SK-N-SH (cell line): ENCODE measurements around the gene PDIA4. TPM values are rescaled to one million over a fixed set of nuclear protein-coding genes. Genes with fewer than 3 reads are reported as not detected.

Source experiments
- CTCF ChIA-PET: fragments of 300-600, 350-600 bp; formaldehyde crosslinking; extraction: SDS; loops from one replicate; lab custom pipeline; 2021; lab: Yijun Ruan, JAX
- POLR2A ChIA-PET: fragments of 350-600 bp; sonication (Branson Sonifier 250); formaldehyde crosslinking; extraction: SDS; loops from one replicate; lab custom pipeline; 2020; ENCODE audit warnings: antibody characterized with exemption, inconsistent platforms; lab: Yijun Ruan, JAX
- DNase-seq: peaks from one replicate; pipeline ENCODE4 v3.0.0; 2012
- H2AFZ ChIP-seq: fragments of 200-600 bp; sonication (generic); 2 replicates; pipeline ENCODE4 v1.8.1; 2016; ENCODE audit warnings: antibody characterized with exemption, mild to moderate bottlenecking, low read depth
- H3F3A ChIP-seq: fragments of 200-600 bp; sonication (generic); replicated peaks from 2 replicates; pipeline ENCODE3; 2016; ENCODE audit warnings: antibody characterized with exemption, mild to moderate bottlenecking; ENCODE audit not compliant: insufficient read depth
- H3K27ac ChIP-seq, 2 experiments: fragments of 200-500 bp in 1 of 2; fragments of 200-600 bp in 1 of 2; sonication (Bioruptor generic) in 1 of 2; sonication (generic), shearing (Covaris generic) in 1 of 2; 2 replicates each; pipeline versions ENCODE4 v1.5.1 to v1.6.1; 2014 to 2016; ENCODE audit warnings: low read depth in 2 of 2, inconsistent platforms in 1 of 2, low read length in 1 of 2, mild to moderate bottlenecking in 1 of 2, mixed read lengths in 1 of 2
- H3K27me3 ChIP-seq: fragments of 200-600 bp; sonication (generic), shearing (Covaris generic); 2 replicates; pipeline ENCODE4 v1.6.1; 2016; ENCODE audit warnings: mixed run types; ENCODE audit not compliant: insufficient read depth
- H3K36me3 ChIP-seq, 2 experiments: fragments of 200-500 bp in 1 of 2; fragments of 200-600 bp in 1 of 2; sonication (Bioruptor generic) in 1 of 2; sonication (generic) in 1 of 2; replicated peaks in 1 of 2; 2 replicates each; pipeline versions ENCODE3 to v1.5.1; 2014 to 2016; ENCODE audit warnings: low read length in 1 of 2, mild to moderate bottlenecking in 1 of 2; ENCODE audit not compliant: insufficient read depth in 2 of 2, control insufficient read depth in 1 of 2
- H3K4me1 ChIP-seq, 2 experiments: fragments of 200-500 bp in 1 of 2; fragments of 200-600 bp in 1 of 2; sonication (Bioruptor generic) in 1 of 2; sonication (generic), shearing (Covaris generic) in 1 of 2; 2 replicates each; pipeline versions ENCODE4 v1.5.1 to v1.6.1; 2014 to 2016; ENCODE audit warnings: low read depth in 1 of 2, low read length in 1 of 2, mixed run types in 1 of 2; ENCODE audit not compliant: insufficient read depth in 2 of 2, control insufficient read depth in 1 of 2
- H3K4me2 ChIP-seq: fragments of 200-600 bp; sonication (generic), shearing (Covaris generic); 2 replicates; pipeline ENCODE4 v1.6.1; 2017; ENCODE audit warnings: mixed run types
- H3K4me3 ChIP-seq, 2 experiments: fragments of 200-500 bp in 1 of 2; fragments of 200-600 bp in 1 of 2; sonication (Bioruptor generic) in 1 of 2; sonication (generic), shearing (Covaris generic) in 1 of 2; 2 replicates each; pipeline versions ENCODE4 v1.5.1 to v1.8.1; 2014 to 2016; ENCODE audit warnings: low read depth in 2 of 2, inconsistent platforms in 1 of 2, low read length in 1 of 2, mild to moderate bottlenecking in 1 of 2, mixed read lengths in 1 of 2, moderate library complexity in 1 of 2
- H3K79me2 ChIP-seq: fragments of 200-600 bp; sonication (generic); 2 replicates; pipeline ENCODE4 v1.8.1; 2017; ENCODE audit warnings: mild to moderate bottlenecking; ENCODE audit not compliant: insufficient read depth
- H3K9ac ChIP-seq: fragments of 200-600 bp; sonication (generic); 2 replicates; pipeline ENCODE4 v1.6.1; 2017; ENCODE audit warnings: mixed run types
- H3K9me2 ChIP-seq: fragments of 200-600 bp; sonication (generic); 2 replicates; pipeline ENCODE4 v1.6.1; 2017; ENCODE audit warnings: mixed run types
- H3K9me3 ChIP-seq: fragments of 200-600 bp; sonication (generic); 2 replicates; pipeline ENCODE4 v1.6.1; 2017; ENCODE audit warnings: mixed run types, mild to moderate bottlenecking, moderate library complexity
- H4K20me1 ChIP-seq: fragments of 200-600 bp; sonication (generic); 2 replicates; pipeline ENCODE4 v1.6.1; 2017; ENCODE audit warnings: mild to moderate bottlenecking, mixed run types; ENCODE audit not compliant: insufficient read depth
- CTCF ChIP-seq: fragments of 200-600 bp; sonication (generic); IDR thresholded peaks from 2 replicates; pipeline ENCODE4 v1.6.1; 2017; ENCODE audit warnings: antibody characterized with exemption, mild to moderate bottlenecking, moderate library complexity
- FOSL2 ChIP-seq: IDR thresholded peaks from 2 replicates; pipeline ENCODE4 v1.4.0; 2012; ENCODE audit warnings: low read depth, mild to moderate bottlenecking, moderate library complexity, borderline replicate concordance
- IRF3 ChIP-seq: fragments of 150-350 bp; IDR thresholded peaks from 2 replicates; pipeline ENCODE4 v1.6.1; 2016; ENCODE audit warnings: mild to moderate bottlenecking, low read depth, low read length
- RFX5 ChIP-seq: IDR thresholded peaks from 2 replicates; pipeline ENCODE4 v1.6.1; 2012; ENCODE audit warnings: mild to moderate bottlenecking, improper control_type of control experiment, low read length
- USF1 ChIP-seq: IDR thresholded peaks from 2 replicates; pipeline ENCODE4 v1.4.0; 2012; ENCODE audit warnings: low read depth, borderline replicate concordance
- WGBS: methylation state at CpG from one replicate; pipeline ENCODE4 v1.1.6; 2017; ENCODE audit warnings: low lambda C conversion rate; 5-methylcytosine and 5-hydroxymethylcytosine counted together
- polyA plus RNA-seq, 3 experiments: library from polyadenylated mRNA; depleted of rRNA; stranded (reverse); fragments of >200 nt; gene quantifications; 2 replicates each; pipeline ENCODE4 v1.2.3, GENCODE V29; 2012

PDIA4 gene
- polyA plus RNA-seq, 1 of the 3 experiments (the other 2 are of a cell fraction): 400 TPM

- 87% methylated on average over 3 of the region's 6 CpGs for WGBS
- H2AFZ ChIP-seq: no peak overlapping the region
Measured at GRCh38 chr7:149007611-149008010, 20.7 kb downstream of the PDIA4 start.

GRCh38 chr7:149007146-149007545, 21.2 kb downstream of the PDIA4 start:
- DNase-seq: no peak
- Histone ChIP-seq H3K9me3 (no peaks in the 10 kb centered on the region), H3K79me2 (peaks cover 3% of the 10 kb centered on the region; the same call in 1 of the 2 replicates), H3K4me1 (no peaks in the 10 kb centered on the region), H3F3A (peaks cover 4% of the 10 kb centered on the region), H3K9me2 (no peaks in the 10 kb centered on the region), H3K4me2 (no peak overlapping the region), H3K36me3 (peaks cover 53 to 84% of the 10 kb centered on the region in 2 experiments), H2AFZ (no peak overlapping the region), H4K20me1 (peaks cover 6% of the 10 kb centered on the region; the same call in 1 of the 2 replicates), H3K27me3 (no peaks in the 10 kb centered on the region), H3K9ac (no peak overlapping the region), H3K27ac (no peak overlapping the region), H3K4me3 (no peak overlapping the region)
- POLR2A ChIA-PET: interaction anchor here (1.1 to 1.6 kb wide), 2 partner anchors 22 to 58 kb away, joined by 3 to 5 read pairs; no protein-coding TSS in a partner anchor
- CTCF ChIA-PET: interaction anchor here (0.7 to 9.7 kb wide), 14 partner anchors 8 to 118 kb away, joined by 3 to 113 read pairs (median 4); no protein-coding TSS in a partner anchor
- 100% methylated on average over 3 of the region's 3 CpGs for WGBS
- TF ChIP-seq IRF3: no peak

More at GRCh38 chr7:149007611-149008010, 20.7 kb downstream of the PDIA4 start:
- Histone ChIP-seq H3K36me3 (peaks cover 57 to 86% of the 10 kb centered on the region in 2 experiments), H3K4me1 (no peaks in the 10 kb centered on the region), H3F3A (peaks cover 4% of the 10 kb centered on the region), H3K4me3 (no peak overlapping the region), H3K79me2 (peaks cover 3% of the 10 kb centered on the region; the same call in 1 of the 2 replicates), H3K9ac (no peak overlapping the region), H4K20me1 (peaks cover 6% of the 10 kb centered on the region; the same call in 1 of the 2 replicates), H3K9me2 (no peaks in the 10 kb centered on the region), H3K4me2 (no peak overlapping the region), H3K27me3 (no peaks in the 10 kb centered on the region), H3K27ac (no peak overlapping the region), H3K9me3 (no peaks in the 10 kb centered on the region)
- TF ChIP-seq FOSL2 (no peak), CTCF (peak; percentile 21; the same call in 1 of the 2 replicates)
- POLR2A ChIA-PET: interaction anchor here (1.6 kb wide), 1 partner anchor 58 kb away, joined by 5 read pairs; no protein-coding TSS in a partner anchor
- no peak for DNase-seq
- CTCF ChIA-PET: interaction anchor here (0.7 to 9.7 kb wide), 12 partner anchors 8 to 118 kb away, joined by 3 to 113 read pairs (median 5); no protein-coding TSS in a partner anchor

- WGBS: 89% methylated on average over 10 of the region's 10 CpGs
- CTCF ChIA-PET: interaction anchor here (0.9 to 9.7 kb wide), 26 partner anchors 8 to 741 kb away, joined by 3 to 113 read pairs (median 4); partner anchors contain the start of genes PDIA4 and ZNF786
Measured at GRCh38 chr7:149006345-149006725, 22.0 kb downstream of the PDIA4 start.

More at GRCh38 chr7:149006345-149006725, 22.0 kb downstream of the PDIA4 start:
- TF ChIP-seq RFX5 (no peak), USF1 (no peak)
- Histone ChIP-seq H3K36me3 (peaks cover 49 to 82% of the 10 kb centered on the region in 2 experiments), H3K4me2 (no peak overlapping the region), H2AFZ (no peak overlapping the region), H3K4me3 (no peak overlapping the region), H3K4me1 (peaks cover 0 to 2% of the 10 kb centered on the region in 2 experiments; a peak in 1 of 4 replicates), H3F3A (peaks cover 4% of the 10 kb centered on the region), H3K9me2 (no peaks in the 10 kb centered on the region), H3K79me2 (peaks cover 3% of the 10 kb centered on the region; the same call in 1 of the 2 replicates), H3K9ac (no peak overlapping the region), H3K9me3 (no peaks in the 10 kb centered on the region), H3K27ac (no peak overlapping the region), H3K27me3 (no peaks in the 10 kb centered on the region), H4K20me1 (peaks cover 6% of the 10 kb centered on the region; the same call in 1 of the 2 replicates)
- no peak for DNase-seq
- POLR2A ChIA-PET: interaction anchor here (1.1 to 1.6 kb wide), 3 partner anchors 23 to 59 kb away, joined by 3 to 13 read pairs (median 5); no protein-coding TSS in a partner anchor
